ENCODE measurements around the gene HES1.

Gene HES1

DNA sequence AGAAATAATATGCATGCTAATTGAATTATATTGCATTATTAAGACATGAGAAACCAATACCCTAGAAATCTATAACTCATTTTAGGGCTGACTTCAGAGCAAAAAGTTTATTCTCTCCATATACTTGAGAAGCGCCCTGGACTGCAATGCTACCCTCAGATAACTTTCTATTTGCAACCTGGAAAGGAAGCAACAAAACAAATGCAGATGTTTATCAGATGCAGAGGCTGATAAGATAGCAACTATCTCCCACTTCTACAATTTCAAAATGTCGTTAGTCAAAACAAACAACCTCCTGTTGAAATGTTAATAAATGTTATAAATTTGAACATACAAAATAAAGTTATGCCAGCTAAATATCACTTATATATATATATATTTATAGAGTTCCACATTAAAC, 34.8 kb downstream of the HES1 start:
- no peak for FAIRE-seq
- TF ChIP-seq CTCF (IDR thresholded peaks at IDR 0.05; ENCODE audit: insufficient read depth, missing control alignments): no peak

GRCh38 chr3:194174406-194174805, 38.5 kb downstream of the HES1 start:
- FAIRE-seq: no peak
- DNase-seq (ENCODE audit: insufficient read length, low spot score): no peak
- no peak for TF ChIP-seq CTCF (IDR thresholded peaks at IDR 0.05; ENCODE audit: insufficient read depth, missing control alignments)

More for the DNA sequence above, 34.8 kb downstream of the HES1 start:
- no peak for DNase-seq (ENCODE audit: insufficient read length, low spot score)

DNA sequence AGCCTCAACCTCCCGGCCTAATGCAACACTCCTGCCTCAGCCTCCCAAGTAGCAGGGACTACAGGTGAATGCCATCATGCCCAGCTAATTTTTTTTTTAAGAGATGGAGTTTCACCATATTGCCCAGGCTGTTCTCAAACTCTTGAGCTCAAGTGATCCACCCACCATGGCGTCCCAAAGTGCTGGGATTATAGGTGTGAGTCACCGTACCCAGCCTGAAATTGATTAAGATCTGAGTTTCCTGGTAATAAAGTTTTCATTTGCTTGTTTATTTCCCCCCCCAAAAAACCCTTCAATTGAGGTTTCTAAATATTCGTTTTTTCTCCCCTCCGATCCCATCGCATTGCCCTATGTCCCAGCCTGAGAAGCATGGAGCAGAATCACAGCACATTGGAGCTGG, 39.0 kb downstream of the HES1 start:
- TF ChIP-seq CTCF (IDR thresholded peaks at IDR 0.05; ENCODE audit: insufficient read depth, missing control alignments): no peak
- DNase-seq (ENCODE audit: insufficient read length, low spot score) (no peak), FAIRE-seq (no peak)

- TF ChIP-seq CTCF (IDR thresholded peaks at IDR 0.05; ENCODE audit: insufficient read depth, missing control alignments): no peak
- DNase-seq (ENCODE audit: insufficient read length, low spot score) (no peak), FAIRE-seq (no peak)
These were observed 40.5 kb downstream of the HES1 start for GRCh38 chr3:194176274-194176991.

DNA sequence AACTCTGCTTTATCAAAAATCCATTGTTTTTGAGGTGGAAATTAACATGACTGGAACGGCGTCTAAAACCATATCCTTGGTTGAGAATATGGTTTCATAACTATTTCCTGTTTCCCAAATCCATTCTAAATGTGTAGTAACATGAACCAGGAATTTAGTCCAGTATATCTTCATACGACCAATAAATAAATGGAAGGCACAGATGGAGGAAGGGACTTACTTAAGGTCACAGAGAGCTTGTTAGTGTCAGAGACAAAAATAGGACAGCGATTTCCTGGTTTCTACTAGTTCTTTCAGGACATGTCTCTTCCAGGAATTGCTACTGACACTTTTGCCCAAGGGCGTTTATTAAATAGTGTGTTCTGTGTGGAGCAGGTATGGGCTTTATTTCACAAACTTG, 41.2 kb downstream of the HES1 start:
- DNase-seq (ENCODE audit: insufficient read length, low spot score) (no peak), FAIRE-seq (no peak)
- no peak for TF ChIP-seq CTCF (IDR thresholded peaks at IDR 0.05; ENCODE audit: insufficient read depth, missing control alignments)

GRCh38 chr3:194178128-194178527, 42.2 kb downstream of the HES1 start:
- DNase-seq (ENCODE audit: insufficient read length, low spot score) (no peak), FAIRE-seq (no peak)
- TF ChIP-seq CTCF (IDR thresholded peaks at IDR 0.05; ENCODE audit: insufficient read depth, missing control alignments): no peak

GRCh38 chr3:194178669-194179068, 42.7 kb downstream of the HES1 start:
- TF ChIP-seq CTCF (IDR thresholded peaks at IDR 0.05; ENCODE audit: insufficient read depth, missing control alignments): no peak
- DNase-seq (ENCODE audit: insufficient read length, low spot score) (no peak), FAIRE-seq (no peak)
